Mesodermal cell (in vitro differentiated cells): ENCODE measurements around the gene TTC39A.

ENCODE experiments used
- H3K27ac ChIP-seq: 2 replicates; pipeline ENCODE4 v1.7.0; 2013; ENCODE audit warnings: mild to moderate bottlenecking, low read depth, low read length, moderate library complexity; ENCODE audit not compliant: severe bottlenecking
- H3K36me3 ChIP-seq: 2 replicates; pipeline ENCODE4 v1.7.1; 2013; ENCODE audit warnings: mild to moderate bottlenecking, low read length, moderate library complexity; ENCODE audit not compliant: control insufficient read depth, insufficient read depth
- H3K4me1 ChIP-seq: one replicate; pipeline ENCODE4 v1.7.1; 2013; ENCODE audit warnings: mild to moderate bottlenecking, low read length; ENCODE audit not compliant: insufficient read depth, control insufficient read depth, poor library complexity, severe bottlenecking
- H3K4me3 ChIP-seq: 2 replicates; pipeline ENCODE4 v1.7.0; 2013; ENCODE audit warnings: low read length, control low read depth, mild to moderate bottlenecking; ENCODE audit not compliant: insufficient read depth, poor library complexity, severe bottlenecking; ENCODE audit errors: extremely low read depth
- H3K9me3 ChIP-seq: 2 replicates; pipeline ENCODE4 v1.7.1; 2013; ENCODE audit warnings: mild to moderate bottlenecking, low read length, moderate library complexity; ENCODE audit not compliant: control insufficient read depth
- WGBS, 2 experiments: methylation state at CpG; one replicate each; pipeline ENCODE4 v1.1.5; 2013; ENCODE audit warnings: missing lambda C conversion rate in 2 of 2; ENCODE audit not compliant: insufficient coverage in 2 of 2; 5-methylcytosine and 5-hydroxymethylcytosine counted together

Gene TTC39A

DNA sequence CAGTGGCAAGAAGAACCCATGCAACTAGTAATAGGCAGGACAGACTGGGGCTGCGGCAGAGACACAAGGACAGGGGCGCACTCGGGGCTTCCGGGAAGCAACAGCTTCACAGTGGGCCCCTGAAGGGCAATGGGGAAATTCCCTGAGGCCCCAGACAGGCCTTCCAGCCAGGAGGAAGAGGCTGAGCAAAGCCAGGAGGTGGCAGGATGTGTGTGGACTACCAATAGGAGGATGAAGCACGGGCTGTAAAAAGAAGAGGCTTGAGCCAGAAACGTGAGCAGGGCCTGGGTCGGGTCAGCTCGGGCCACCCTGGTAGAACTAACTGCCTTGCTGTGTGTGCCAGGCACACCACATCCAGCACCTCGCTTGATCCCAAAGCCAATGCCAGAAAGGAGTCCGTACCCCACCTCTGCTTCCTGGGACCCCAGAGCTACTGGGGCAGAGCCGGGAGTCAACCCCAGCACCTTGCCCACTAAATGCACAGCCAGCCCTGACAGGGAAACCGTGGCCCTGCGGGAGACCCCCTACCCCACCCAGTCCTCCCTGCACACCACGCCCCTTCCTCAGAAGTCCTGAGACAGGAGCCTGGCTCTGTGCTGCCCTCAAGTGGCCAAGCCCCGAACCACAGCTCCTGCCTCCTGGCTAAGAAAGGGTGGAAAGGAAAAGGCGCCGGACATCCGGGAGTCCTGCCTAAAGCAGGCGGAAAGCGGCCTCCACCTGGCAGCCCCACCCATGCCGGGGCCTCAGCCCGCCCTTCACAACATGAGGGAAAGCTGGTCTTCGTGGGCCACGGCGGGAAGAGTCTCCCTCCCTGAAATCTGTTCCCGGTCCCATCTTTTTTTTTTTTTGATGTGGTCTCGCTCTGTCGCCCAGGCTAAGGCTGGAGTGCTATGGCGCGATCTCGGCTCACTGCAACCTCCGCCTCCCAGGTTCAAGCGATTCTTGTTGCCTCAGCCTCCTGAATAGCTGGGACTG lies 33.7 kb downstream of the TTC39A start:
- H3K4me1 ChIP-seq = peaks cover 2% of the 10 kb centered on the region
- H3K9me3 ChIP-seq = no peaks in the 10 kb centered on the region
- H3K36me3 ChIP-seq = no peaks in the 10 kb centered on the region
- no peak overlapping the region for H3K27ac ChIP-seq
- WGBS, 2 experiments = 53 to 54% methylated on average over 28 to 29 of the region's 33 CpGs
- no peak overlapping the region for H3K4me3 ChIP-seq

DNA sequence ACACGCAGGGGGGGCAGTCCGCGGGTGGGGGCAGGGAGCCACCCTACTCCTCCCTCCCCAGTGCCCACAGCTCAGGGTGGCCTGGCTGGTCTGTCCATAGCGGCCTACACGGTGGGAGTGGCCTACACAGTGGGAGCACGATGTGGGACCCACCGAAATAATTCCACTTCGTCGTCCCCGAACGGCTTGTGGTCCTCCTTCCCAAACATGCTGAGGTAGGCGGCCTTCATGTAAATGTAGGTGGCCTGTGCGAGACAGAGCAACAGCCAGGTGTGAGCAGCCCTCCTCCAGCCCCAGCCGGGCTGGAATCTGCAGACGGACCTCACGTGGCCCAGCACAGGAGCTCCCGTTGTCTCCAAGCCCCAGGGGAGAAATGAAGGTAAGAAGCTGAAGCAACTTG lies 34.4 kb downstream of the TTC39A start:
- 89 to 96% methylated on average over 10 to 14 of the region's 17 CpGs for WGBS, 2 experiments
- Histone ChIP-seq H3K4me1 (peaks cover 2% of the 10 kb centered on the region), H3K9me3 (no peaks in the 10 kb centered on the region), H3K36me3 (no peaks in the 10 kb centered on the region), H3K4me3 (no peak overlapping the region), H3K27ac (no peak overlapping the region)

DNA sequence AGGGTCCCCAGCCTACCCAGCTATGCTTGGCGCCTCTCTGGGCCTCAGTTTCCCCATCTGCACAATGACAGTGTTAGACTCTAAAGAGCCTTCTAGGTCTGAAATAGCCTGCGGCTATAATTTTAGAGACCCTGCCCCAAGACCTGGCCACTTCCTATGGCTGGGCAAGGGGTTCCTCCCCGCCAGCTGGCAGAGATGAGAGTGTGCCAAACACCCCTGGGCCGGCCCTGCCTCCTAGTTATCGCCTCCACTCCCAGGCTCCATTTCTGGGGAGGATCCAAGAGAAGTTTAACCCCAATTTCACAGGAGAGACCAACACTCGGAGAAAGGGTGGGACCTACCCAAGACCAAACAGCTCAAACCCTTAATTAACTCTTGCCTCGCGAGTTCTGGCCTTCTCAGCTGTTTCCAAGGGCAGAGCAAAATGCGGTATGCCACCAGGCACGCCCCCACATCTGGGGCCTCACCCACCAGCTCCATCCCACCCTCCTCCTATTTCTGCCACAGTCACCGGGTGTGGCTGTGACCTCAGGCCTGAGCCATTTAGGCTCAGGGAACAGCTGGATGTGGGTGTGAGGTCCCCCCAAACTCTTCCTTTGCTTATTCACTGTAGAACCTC lies 35.7 kb downstream of the TTC39A start:
- Histone ChIP-seq H3K27ac (no peak overlapping the region), H3K4me3 (no peak overlapping the region), H3K4me1 (peaks cover 2% of the 10 kb centered on the region), H3K9me3 (no peaks in the 10 kb centered on the region), H3K36me3 (no peaks in the 10 kb centered on the region)
- WGBS, 2 experiments = 92% methylated on average over 9 of the region's 11 CpGs

DNA sequence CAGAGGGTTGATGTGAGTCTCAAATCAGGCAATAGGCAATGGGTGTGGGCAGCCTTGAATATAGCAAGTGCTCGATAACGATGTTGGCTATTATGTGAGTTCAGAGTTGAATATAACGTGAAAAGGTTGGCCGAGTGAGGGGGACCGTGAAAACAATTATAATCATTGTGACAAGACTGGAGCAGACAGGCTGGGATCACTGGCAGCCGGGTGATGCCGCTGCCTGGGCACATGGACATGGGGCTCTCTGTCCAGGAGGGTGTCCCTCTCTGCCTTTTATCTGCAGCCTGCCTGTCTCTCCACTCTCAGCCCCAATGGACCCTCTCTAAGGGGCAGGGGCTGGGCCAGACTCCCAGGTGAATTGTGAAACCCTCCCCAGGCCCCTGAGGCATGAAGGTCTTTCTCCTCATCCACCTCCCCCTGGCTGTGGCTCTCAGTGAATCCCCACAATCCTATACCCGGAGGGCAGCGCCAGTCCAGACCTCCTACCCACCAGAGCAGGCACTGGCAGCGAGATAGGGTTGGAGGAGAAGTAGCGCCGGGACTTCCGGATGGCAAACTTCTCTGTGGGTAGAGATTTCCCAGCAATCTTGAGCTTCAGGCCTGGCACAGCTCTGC lies 36.4 kb downstream of the TTC39A start:
- WGBS, 2 experiments = 96 to 98% methylated on average over 8 to 10 of the region's 13 CpGs

DNA sequence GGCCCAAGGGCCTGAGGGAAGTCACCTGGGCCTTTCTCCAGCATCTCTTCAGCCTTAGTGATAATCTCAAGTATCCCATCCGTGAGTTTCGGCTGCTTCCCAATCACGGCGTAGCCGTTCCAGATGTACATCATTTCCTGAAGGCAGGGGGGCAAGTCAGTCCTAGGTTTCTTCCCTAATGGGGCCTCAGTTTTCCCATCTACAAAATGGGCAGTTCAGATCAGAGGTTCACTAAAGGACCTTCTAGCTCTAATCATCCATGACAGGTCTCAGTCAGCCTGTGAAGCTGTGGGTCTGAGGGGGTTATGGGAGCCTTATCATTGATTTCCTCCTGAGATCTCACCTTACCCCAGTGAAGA lies 39.9 kb downstream of the TTC39A start:
- Histone ChIP-seq H3K36me3 (no peaks in the 10 kb centered on the region), H3K9me3 (no peaks in the 10 kb centered on the region), H3K4me1 (no peaks in the 10 kb centered on the region), H3K27ac (no peak overlapping the region), H3K4me3 (no peak overlapping the region)
- WGBS, 2 experiments = 93 to 96% methylated on average over 5 of the region's 5 CpGs

More for the DNA sequence above, 36.4 kb downstream of the TTC39A start:
- peaks cover 2% of the 10 kb centered on the region for H3K4me1 ChIP-seq
- H3K9me3 ChIP-seq = no peaks in the 10 kb centered on the region
- H3K4me3 ChIP-seq = no peak overlapping the region
- no peak overlapping the region for H3K27ac ChIP-seq
- no peaks in the 10 kb centered on the region for H3K36me3 ChIP-seq

DNA sequence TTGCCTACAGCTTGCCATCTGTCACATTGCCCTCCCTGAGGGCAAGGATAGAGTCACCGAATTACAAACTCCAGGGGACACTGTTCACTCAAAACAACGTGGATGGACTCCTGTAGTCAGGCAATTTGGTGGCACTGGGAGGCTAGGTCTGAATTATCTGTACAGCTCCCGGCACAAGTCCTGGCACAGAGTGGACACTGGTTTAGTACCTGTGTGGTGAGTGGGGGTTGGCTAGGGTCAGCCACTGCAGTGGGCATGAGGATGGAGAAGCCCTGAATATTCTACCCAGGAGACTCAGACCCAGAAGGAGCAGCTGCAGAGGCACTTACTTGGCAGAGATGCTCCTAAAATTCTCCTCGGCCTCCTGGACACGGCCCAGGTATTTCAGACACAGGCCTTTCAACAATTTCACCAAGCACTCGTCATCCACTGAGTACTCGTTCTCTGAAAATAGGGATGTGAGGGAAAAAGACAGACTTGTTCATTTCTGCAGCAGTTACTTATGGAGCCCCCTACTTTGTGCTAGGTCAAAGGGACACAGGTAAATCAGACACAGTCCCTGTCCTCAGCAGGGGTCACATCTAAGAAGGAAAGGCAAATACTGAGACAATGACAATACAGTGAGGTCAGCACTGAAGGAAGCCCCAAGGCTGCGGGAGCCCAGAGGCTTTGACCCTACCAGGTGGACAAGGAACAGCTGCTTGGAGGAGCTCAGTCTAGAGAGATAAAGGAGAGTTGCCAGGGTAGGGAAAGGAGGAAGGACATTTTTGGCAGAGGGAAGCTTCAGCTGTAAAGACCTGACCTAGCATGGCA lies 40.5 kb downstream of the TTC39A start:
- WGBS, 2 experiments = 91 to 98% methylated on average over 5 of the region's 8 CpGs
- Histone ChIP-seq H3K36me3 (peaks cover 5% of the 10 kb centered on the region), H3K27ac (no peak overlapping the region), H3K4me1 (no peaks in the 10 kb centered on the region), H3K9me3 (no peaks in the 10 kb centered on the region), H3K4me3 (no peak overlapping the region)

DNA sequence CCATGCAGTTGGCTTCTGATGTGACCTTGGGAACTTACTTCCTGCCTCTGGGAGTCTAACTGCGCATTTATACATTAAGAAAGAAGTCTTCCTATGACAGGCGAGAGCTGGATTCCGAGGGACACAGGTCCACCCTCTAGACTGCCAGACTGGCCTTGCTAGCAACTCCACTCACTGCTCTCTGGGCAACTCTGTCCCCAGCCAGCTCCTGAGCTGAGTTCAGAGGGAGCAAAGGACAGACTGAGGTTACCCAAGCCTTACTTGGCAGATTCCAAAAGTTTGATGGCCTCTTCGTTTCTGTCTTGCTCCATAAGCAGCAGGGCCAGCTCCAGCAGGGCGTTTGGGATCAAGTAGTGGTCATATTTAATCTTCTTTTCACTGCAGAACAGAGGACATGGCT lies 41.8 kb downstream of the TTC39A start:
- no peaks in the 10 kb centered on the region for H3K9me3 ChIP-seq
- no peak overlapping the region for H3K27ac ChIP-seq
- WGBS, 2 experiments = 98 to 100% methylated on average over 4 of the region's 5 CpGs
- H3K36me3 ChIP-seq = peaks cover 5% of the 10 kb centered on the region
- no peak overlapping the region for H3K4me3 ChIP-seq
- no peaks in the 10 kb centered on the region for H3K4me1 ChIP-seq

DNA sequence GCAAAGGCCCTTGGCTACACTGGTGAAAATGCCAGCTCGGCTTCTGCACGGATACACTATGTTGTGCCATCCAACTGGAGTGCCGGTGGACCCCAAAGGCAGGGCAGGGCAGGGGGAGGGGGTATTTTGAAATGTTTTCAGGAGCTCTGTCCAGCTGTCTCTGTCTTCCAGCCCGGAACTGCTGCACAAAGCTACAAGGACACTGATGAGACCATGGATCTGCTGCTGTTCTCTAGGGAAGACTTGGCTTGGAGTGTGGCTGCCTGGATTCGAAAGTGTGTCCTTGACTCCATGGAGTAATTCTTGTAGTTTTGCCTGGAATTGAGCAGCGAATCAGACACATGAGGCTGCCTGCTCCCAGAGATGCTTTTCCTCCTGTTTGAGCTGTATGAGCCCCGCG lies 42.4 kb downstream of the TTC39A start:
- Histone ChIP-seq H3K9me3 (no peaks in the 10 kb centered on the region), H3K4me1 (no peaks in the 10 kb centered on the region), H3K36me3 (peaks cover 7% of the 10 kb centered on the region), H3K27ac (no peak overlapping the region), H3K4me3 (no peak overlapping the region)
- 80 to 100% methylated on average over 5 to 6 of the region's 8 CpGs for WGBS, 2 experiments

DNA sequence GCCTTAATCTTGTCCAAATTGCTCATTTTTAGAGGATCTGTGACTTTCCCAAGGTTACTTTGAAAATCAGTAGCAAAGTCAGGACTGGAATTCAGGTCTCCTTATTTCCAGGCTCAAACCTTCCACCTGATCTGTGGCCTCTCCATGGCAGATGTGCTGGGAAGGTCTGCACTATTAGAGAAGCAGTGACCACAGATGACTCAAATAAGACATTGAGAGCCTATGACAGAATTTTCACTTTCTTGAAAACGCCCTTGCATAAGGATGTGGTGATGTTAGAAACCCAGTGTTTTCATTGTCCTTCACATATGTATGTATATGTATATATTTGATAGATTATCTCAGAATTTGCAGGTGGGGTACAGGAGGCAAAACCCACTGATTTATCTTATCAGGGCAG lies 45.3 kb downstream of the TTC39A start:
- WGBS, 2 experiments = no CpG with 5 or more reads among the region's 1 CpG
- no peak overlapping the region for H3K27ac ChIP-seq
- H3K4me1 ChIP-seq = no peaks in the 10 kb centered on the region
- peaks cover 18% of the 10 kb centered on the region for H3K36me3 ChIP-seq
- no peaks in the 10 kb centered on the region for H3K9me3 ChIP-seq
- no peak overlapping the region for H3K4me3 ChIP-seq

DNA sequence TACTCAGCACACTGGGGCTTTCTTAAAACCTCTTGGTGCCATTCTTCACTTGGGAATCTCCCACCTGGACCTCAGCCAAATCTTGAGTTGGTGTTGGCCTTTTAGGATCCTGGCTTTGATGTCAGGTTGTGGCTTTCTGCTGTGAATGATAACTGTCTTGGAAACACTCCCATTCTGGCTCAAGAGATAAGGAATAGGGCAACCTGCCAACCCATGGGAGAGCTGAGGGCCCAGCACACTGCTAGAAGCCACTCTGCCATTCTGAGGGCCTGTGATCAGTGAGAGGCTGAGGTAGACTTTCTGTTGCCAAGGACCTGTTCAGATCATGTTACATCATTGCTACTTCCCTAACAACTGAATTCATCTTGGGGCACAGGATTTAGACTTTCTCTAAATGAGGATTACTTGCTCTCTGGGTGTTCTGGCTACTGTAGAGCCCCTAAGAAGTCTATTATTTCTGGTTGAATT lies 45.8 kb downstream of the TTC39A start:
- Histone ChIP-seq H3K4me1 (no peaks in the 10 kb centered on the region), H3K9me3 (no peaks in the 10 kb centered on the region), H3K4me3 (no peak overlapping the region), H3K27ac (no peak overlapping the region), H3K36me3 (peaks cover 18% of the 10 kb centered on the region)
